22Rv1 (cell line): ENCODE measurements around the gene GAPDHS.

Source experiments
- ZFX ChIP-seq: fragments of 450-650 bp; IDR thresholded peaks from 2 replicates; pipeline ENCODE4 v1.6.1; 2017; ENCODE audit warnings: antibody characterized with exemption, borderline replicate concordance
- TF ChIP-seq, protein P1 (sequence below): fragments of 450-650 bp; IDR thresholded peaks from 2 replicates; pipeline ENCODE4 v1.5.1; 2017; ENCODE audit warnings: mild to moderate bottlenecking

DNA sequence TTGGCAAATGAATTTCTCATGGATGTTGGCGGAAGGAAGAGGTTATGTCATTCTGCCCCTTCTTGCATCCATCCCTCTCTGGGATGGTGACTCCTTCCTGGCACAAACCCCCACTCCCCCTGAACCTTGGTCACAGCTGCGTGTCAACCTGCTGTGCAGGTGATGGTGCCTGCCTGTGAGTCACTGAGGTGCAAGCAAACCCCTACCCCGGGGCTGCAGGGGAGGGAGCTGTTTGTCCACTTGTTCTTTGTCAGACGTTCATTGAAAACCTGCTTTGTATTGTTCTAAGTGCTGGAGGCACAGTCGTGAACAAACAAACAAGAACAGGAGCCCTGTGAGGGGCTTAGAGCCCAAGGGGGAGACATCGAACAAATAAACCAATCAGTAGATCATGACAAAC lies 2.0 kb upstream of the GAPDHS start:
- TF ChIP-seq, protein P1, sequence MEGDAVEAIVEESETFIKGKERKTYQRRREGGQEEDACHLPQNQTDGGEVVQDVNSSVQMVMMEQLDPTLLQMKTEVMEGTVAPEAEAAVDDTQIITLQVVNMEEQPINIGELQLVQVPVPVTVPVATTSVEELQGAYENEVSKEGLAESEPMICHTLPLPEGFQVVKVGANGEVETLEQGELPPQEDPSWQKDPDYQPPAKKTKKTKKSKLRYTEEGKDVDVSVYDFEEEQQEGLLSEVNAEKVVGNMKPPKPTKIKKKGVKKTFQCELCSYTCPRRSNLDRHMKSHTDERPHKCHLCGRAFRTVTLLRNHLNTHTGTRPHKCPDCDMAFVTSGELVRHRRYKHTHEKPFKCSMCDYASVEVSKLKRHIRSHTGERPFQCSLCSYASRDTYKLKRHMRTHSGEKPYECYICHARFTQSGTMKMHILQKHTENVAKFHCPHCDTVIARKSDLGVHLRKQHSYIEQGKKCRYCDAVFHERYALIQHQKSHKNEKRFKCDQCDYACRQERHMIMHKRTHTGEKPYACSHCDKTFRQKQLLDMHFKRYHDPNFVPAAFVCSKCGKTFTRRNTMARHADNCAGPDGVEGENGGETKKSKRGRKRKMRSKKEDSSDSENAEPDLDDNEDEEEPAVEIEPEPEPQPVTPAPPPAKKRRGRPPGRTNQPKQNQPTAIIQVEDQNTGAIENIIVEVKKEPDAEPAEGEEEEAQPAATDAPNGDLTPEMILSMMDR, result no peak
- TF ChIP-seq ZFX, result no peak
